Measurements from ENCODE around the gene LYZL1.

DNA sequence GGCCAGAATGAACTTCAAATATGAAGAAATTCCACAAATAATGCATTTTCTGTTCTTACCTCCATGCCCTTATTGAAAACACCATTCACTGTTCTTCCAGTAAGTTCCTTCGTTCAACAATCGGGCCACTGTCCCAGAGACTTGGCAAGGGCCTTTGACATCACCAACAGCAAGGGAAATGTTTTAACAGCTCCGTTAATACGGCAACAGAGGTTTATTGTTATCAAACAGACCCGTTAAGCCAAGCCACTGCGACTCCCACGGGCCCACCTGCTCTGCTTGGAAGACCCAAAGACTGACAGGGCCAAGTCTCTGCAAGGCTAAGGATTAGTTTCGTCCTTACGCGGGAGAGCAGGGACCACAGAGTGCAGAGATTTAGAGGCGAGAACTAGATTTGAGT is 43.4 kb upstream of the LYZL1 start:
- TF ChIP-seq EZH2phosphoT487 (IDR thresholded peaks at IDR 0.05; ENCODE audit: insufficient read depth, low read depth) (no peak), EZH2 (IDR thresholded peaks at IDR 0.05; ENCODE audit: insufficient read depth, poor library complexity, severe bottlenecking) (no peak)
